Activated CD4-positive, CD25-positive, alpha-beta regulatory T cell treated with anti-CD3 and anti-CD28 coated beads, Interleukin-2, amount 50 U/mL, for 24 hours (primary cell): ENCODE results near the gene KRTAP20-3.

Experiments used
- ATAC-seq, 2 donors: fragments of 150-1000 bp; cut with Tn5 transposase; one replicate each; pipeline ENCODE4 v1.10.0; 2021; ENCODE audit warnings: mild to moderate bottlenecking in 1 of 2, moderate library complexity in 1 of 2

Gene KRTAP20-3

GRCh38 chr21:30684506-30684905 is 41.8 kb downstream of the KRTAP20-3 start:
- no peak for ATAC-seq

- ATAC-seq = no peak
These were observed 47.2 kb downstream of the KRTAP20-3 start for GRCh38 chr21:30689822-30690221.
